Epithelial cell of proximal tubule (primary cell): ENCODE measurements around the gene CACNG4. TPM values are rescaled to one million over a fixed set of nuclear protein-coding genes. Genes with fewer than 3 reads are reported as not detected.

Experiments used
- DNase-seq: peaks from one replicate; pipeline ENCODE4 v3.0.0-alpha.2; 2011; ENCODE audit warnings: low read depth
- H3K4me3 ChIP-seq: 2 replicates; pipeline ENCODE4 v1.5.1; 2011; ENCODE audit warnings: low read depth, mild to moderate bottlenecking, low read length
- CTCF ChIP-seq: conservative IDR thresholded peaks from 2 replicates; pipeline ENCODE4 v1.5.1; 2012; ENCODE audit warnings: low read depth, mild to moderate bottlenecking, low read length
- total RNA-seq: library from RNA; depleted of rRNA; stranded (reverse); fragments of >200 nt; gene quantifications from 2 replicates; pipeline ENCODE4 v1.2.3, GENCODE V29; 2015

The CACNG4 gene
- total RNA-seq, 1 donor from 2014 or later, result 0.29 TPM

DNA sequence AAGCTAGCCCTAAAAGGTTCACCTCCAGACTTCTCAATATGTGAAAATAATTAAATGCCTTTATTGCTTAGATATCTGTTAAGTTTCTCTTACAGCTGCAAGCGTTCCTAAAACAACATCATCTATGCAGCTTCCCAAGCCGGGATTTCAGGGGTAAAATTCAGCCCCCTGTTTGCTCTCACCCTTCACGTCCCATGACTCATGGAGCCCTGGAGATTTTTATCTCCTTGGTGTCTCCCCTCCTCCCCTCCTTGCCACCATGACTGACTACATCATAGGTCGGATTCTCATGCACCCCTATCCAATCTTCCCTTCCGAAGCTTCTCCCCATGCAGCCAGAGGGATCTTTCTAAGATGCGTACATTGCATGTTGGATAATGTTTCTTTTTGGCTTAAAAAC lies 21.0 kb upstream of the CACNG4 start:
- DNase-seq, result no peak
- no peak overlapping the region for H3K4me3 ChIP-seq
- no peak for TF ChIP-seq CTCF

DNA sequence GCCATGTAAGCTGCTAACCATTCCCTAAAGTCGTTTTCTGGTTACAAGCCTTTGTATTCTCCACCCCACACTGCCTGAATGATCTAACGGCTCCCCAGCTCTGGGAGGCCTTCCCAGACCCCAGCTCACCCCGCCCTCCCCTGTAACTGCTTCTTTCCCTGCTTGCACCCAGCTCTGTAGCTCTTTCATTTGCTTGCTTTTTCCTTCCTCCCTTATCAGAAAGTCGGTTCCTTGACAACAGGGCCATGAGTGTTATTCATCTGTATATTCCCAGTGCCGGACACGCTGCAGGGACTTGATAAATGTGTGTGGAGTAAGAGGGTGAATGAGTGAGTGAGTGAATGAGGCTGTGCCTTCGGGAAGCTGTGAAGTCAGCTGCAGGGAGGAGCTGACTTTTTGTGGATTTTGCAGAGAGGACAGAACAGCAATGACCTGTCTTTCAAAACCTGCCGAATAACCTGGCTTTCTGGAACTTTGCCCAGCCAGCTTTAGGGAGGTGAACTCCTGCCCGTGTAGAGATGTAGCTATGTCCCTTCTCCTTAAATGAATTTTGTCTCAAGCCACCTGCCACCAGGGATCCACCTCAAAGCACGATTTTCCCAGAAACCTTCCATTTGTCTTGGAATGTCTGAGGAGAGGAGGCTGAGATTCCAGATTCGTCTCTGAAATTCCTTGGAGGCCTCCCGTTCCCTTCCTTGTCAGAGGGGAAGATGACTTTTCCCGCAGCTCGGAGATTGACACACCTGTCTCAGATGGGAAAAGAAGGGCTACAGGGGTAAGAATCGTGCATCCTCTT lies 20.0 kb upstream of the CACNG4 start:
- no peak for TF ChIP-seq CTCF
- no peak for DNase-seq
- H3K4me3 ChIP-seq, result no peak overlapping the region

DNA sequence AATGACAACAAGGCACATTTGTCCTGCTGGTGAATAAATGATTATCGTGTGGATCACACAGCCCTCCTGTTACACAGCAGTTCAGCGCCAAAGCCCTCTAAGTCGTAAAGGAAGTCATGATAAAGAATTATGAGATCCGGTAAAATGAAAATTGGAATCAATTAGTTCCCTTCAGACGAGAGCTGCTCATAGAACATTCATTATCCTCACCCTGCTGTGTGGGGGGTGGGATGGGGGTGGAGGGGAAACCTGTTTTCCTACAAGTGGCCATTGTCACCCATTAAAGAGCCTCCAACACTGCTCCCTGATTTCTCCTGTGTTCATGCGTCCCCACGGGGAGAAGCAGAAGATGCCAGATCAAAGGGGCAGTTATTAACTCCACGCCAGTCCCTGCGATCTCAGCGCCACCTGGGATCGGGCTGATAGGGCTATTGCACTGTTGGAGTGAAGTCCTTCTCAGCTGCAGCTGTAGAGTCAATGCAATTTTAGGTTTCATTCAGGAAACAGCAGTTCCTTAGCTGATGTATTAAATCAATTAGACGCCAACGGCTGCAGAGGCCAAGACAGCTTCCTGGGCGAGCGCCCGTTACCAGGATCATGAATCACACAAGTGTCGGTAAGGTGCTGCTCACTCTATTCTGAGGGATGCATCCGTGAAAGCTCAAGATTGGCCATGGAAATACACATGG lies 19.2 kb upstream of the CACNG4 start:
- H3K4me3 ChIP-seq, result no peak overlapping the region
- no peak for TF ChIP-seq CTCF
- DNase-seq, result no peak

GRCh38 chr17:66946251-66946650 lies 18.3 kb upstream of the CACNG4 start:
- no peak overlapping the region for H3K4me3 ChIP-seq
- no peak for TF ChIP-seq CTCF
- DNase-seq, result no peak

DNA sequence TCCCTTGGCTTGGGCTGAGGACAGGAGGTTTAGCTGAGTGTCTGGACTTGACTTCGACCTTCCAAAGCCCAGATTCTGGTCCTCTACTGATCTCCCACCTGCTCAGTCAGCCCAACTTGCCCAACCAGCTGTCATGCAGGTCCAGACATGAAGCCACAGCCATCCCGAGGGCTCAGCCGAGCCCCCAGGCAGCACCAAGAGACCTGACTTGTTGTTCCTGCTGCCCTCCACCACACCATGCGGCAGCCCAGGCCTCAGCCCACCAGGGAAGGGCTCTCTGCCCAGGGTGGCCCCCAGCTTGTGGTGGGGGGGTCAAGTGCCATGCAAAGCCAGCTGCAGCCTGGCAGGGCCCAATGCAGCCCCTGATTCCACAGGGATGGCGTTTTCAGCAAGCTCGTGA lies 17.2 kb upstream of the CACNG4 start:
- no peak for DNase-seq
- H3K4me3 ChIP-seq, result no peak overlapping the region
- no peak for TF ChIP-seq CTCF

GRCh38 chr17:66948061-66948750 lies 16.3 kb upstream of the CACNG4 start:
- no peak for TF ChIP-seq CTCF
- DNase-seq, result no peak

More at GRCh38 chr17:66948061-66948750, 16.3 kb upstream of the CACNG4 start:
- H3K4me3 ChIP-seq, result no peak overlapping the region
